Endothelial cell (in vitro differentiated cells): ENCODE measurements around the gene CCND3. TPM values are rescaled to one million over a fixed set of nuclear protein-coding genes. Genes with fewer than 3 reads are reported as not detected.
A peak's percentile ranks its signal among the peaks of the same experiment; 100 is the strongest.

ENCODE experiments used
- DNase-seq: peaks from one replicate; pipeline ENCODE4 v3.0.0; 2021; ENCODE audit warnings: low spot score
- H3K27ac Mint-ChIP-seq: one replicate; pipeline ENCODE4 v1.8.0; 2021; ENCODE audit warnings: mixed read lengths, inconsistent platforms; ENCODE audit not compliant: unreplicated experiment
- H3K27me3 Mint-ChIP-seq: one replicate; pipeline ENCODE4 v1.8.0; 2021; ENCODE audit warnings: mild to moderate bottlenecking, moderate library complexity, mixed read lengths, inconsistent platforms; ENCODE audit not compliant: unreplicated experiment
- H3K36me3 Mint-ChIP-seq: one replicate; pipeline ENCODE4 v1.8.0; 2021; ENCODE audit warnings: mild to moderate bottlenecking, low read depth, mixed read lengths, inconsistent platforms; ENCODE audit not compliant: unreplicated experiment
- H3K4me1 Mint-ChIP-seq: one replicate; pipeline ENCODE4 v1.8.0; 2021; ENCODE audit warnings: mild to moderate bottlenecking, mixed read lengths, inconsistent platforms; ENCODE audit not compliant: unreplicated experiment
- H3K4me3 Mint-ChIP-seq: one replicate; pipeline ENCODE4 v1.8.0; 2021; ENCODE audit warnings: mild to moderate bottlenecking, mixed read lengths, inconsistent platforms; ENCODE audit not compliant: unreplicated experiment
- H3K9me3 Mint-ChIP-seq: one replicate; pipeline ENCODE4 v1.8.0; 2021; ENCODE audit warnings: mixed read lengths, inconsistent platforms; ENCODE audit not compliant: unreplicated experiment
- CTCF ChIP-seq: fragments of 200-600 bp; sonication (generic); IDR thresholded peaks from one replicate; pipeline ENCODE4 v1.5.0; 2021; ENCODE audit warnings: antibody characterized with exemption; ENCODE audit not compliant: unreplicated experiment
- total RNA-seq: library from RNA; stranded (reverse); fragmentation: NEBNext Ultra II Directional; extraction: Animal tissue kit (Norgen Biotek cat#: 25700); gene quantifications from one replicate; pipeline ENCODE4 v1.2.1, GENCODE V29; 2021; ENCODE audit not compliant: unreplicated experiment

CCND3 gene
- total RNA-seq, 1 donor from 2014 or later = 39.3 TPM

DNA sequence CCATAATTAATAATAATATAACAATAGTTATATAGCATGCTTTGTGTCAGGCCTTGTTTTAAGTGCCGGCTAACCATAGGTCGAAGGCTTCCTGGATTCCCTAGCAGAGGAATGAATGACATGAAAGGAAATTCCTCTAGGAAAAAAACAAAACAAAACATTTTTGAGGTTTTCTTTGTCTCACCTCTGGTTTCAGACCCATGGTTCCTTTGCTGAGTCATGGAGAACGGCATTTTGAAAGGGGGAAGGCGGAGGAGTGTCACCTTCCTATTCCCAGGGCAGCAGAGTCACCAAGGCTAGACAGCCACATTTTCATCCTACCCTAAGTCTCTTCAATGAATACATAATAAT lies 25.3 kb upstream of the CCND3 start:
- no peak for TF ChIP-seq CTCF
- Mint-ChIP-seq H3K36me3 (no peaks in the 10 kb centered on the region), H3K27me3 (peaks cover 1% of the 10 kb centered on the region), H3K9me3 (no peaks in the 10 kb centered on the region), H3K4me1 (peaks cover 40% of the 10 kb centered on the region), H3K4me3 (no peak overlapping the region), H3K27ac (peak overlapping the region; percentile 97)
- DNase-seq = peak; percentile 15

- H3K36me3 Mint-ChIP-seq = no peaks in the 10 kb centered on the region
- TF ChIP-seq CTCF = no peak
- peak overlapping the region; percentile 97 for H3K27ac Mint-ChIP-seq
- peaks cover 44% of the 10 kb centered on the region for H3K4me1 Mint-ChIP-seq
- H3K27me3 Mint-ChIP-seq = peaks cover 3% of the 10 kb centered on the region
- no peaks in the 10 kb centered on the region for H3K9me3 Mint-ChIP-seq
- no peak for DNase-seq
- H3K4me3 Mint-ChIP-seq = no peak overlapping the region
Observed at GRCh38 chr6:41966214-41966920, 24.8 kb upstream of the CCND3 start.

DNA sequence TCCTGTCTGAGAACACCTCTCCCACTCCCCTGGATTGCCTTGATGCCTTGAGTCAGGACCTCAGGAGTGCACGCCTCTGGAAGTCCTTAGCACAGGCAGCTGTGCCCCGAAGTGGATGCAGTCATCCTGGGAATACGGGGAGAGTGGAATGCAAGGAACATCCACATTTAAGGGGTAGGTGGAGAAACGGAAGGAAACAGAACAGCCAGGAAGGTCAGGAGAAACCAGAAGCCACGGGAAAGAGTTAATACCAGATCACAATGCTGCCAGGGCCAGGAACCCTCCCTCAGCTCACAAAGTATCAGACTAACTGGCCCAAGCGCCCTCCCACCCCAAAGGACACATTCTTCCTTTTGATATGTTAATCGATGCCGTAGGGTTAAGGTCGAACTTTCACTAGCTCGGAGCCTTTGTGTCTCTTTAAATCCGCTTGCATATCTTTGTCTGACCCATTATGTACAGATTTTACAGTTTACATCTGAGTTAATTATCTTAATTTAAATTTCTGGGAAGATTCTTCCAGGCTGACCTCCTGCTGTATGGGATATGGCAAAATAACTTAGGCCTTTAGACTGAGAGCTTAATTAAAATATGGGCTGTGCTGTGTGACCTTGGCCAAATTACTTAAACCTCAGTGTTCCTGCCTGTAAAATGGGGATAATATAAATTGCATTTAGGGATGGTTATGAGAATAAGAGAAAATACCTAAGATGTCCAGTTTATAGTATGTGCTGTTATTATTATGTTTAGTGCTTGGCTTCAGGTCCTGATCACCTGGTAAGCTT lies 24.0 kb upstream of the CCND3 start:
- H3K36me3 Mint-ChIP-seq = no peaks in the 10 kb centered on the region
- H3K4me1 Mint-ChIP-seq = peaks cover 46% of the 10 kb centered on the region
- no peak overlapping the region for H3K4me3 Mint-ChIP-seq
- H3K9me3 Mint-ChIP-seq = no peaks in the 10 kb centered on the region
- DNase-seq = peak; percentile 34
- peak overlapping the region; percentile 97 for H3K27ac Mint-ChIP-seq
- TF ChIP-seq CTCF = no peak
- H3K27me3 Mint-ChIP-seq = peaks cover 3% of the 10 kb centered on the region

GRCh38 chr6:41964201-41964887 lies 22.7 kb upstream of the CCND3 start:
- TF ChIP-seq CTCF = no peak
- Mint-ChIP-seq H3K4me1 (peaks cover 45% of the 10 kb centered on the region), H3K9me3 (no peaks in the 10 kb centered on the region), H3K36me3 (no peaks in the 10 kb centered on the region), H3K27ac (peak overlapping the region; percentile 14), H3K27me3 (peaks cover 3% of the 10 kb centered on the region), H3K4me3 (no peak overlapping the region)
- no peak for DNase-seq
